ENCODE data around the gene INPP5J.
A peak's percentile ranks its signal among the peaks of the same experiment; 100 is the strongest.
"Not testable (repeated sequence)": the region's sequence is repeated elsewhere in the genome, so short reads cannot be mapped to it uniquely, and the experiment has no call there.

The INPP5J gene

DNA sequence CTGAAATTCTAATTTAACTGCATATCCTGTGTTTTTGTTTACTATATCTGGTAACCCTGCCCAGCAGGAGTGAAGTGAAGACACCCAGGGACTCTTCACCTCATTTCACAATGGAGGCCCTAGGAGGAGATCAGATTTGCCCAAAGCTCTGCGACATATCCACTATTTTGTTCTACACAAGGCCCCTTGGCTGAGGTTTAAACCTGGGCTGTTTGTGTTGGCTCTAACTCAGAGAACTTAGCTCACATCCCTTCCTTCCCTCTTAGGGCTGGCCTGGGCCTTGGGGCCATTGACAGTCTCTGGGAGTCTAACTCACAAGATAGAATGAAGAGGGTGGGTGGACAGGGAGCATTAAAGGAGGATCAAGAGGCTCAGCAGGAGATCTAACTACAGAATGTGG lies 25.7 kb downstream of the INPP5J start:
- no peak for DNase-seq (ENCODE audit: low read depth in 2 of 2)

- DNase-seq (ENCODE audit: low read depth in 2 of 2) = peak in 1 of 2 experiments; percentile 40
These were observed 26.3 kb downstream of the INPP5J start for GRCh38 chr22:31148953-31149627.

- no peak for DNase-seq (ENCODE audit: low read depth in 2 of 2)
These were observed 27.8 kb downstream of the INPP5J start for GRCh38 chr22:31150615-31151014.

- no peak for DNase-seq (ENCODE audit: low read depth in 2 of 2)
These were observed 29.1 kb downstream of the INPP5J start for GRCh38 chr22:31151872-31152271.

GRCh38 chr22:31153357-31153756 lies 30.6 kb downstream of the INPP5J start:
- DNase-seq (ENCODE audit: low read depth in 2 of 2) = no peak

GRCh38 chr22:31154975-31155374 lies 32.2 kb downstream of the INPP5J start:
- no peak for DNase-seq (ENCODE audit: low read depth in 2 of 2)

DNA sequence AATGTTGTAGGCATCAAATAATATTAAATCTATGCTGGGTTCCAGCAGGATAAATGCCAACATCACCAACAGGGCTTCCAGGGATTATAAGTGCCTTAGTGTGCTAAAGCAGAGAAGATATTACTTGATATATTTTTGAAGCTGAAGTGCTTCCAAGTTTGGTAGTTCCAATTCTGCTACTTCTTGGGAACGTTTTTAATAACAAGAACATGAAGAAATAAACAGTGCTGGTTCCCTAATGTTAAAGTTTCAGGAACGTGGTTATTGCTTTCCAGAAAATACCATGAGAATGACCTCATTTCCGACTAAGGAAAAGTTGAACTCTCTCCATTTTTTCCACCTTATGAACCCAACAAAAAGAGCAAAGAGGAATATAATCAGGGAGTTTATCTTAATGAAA lies 32.7 kb downstream of the INPP5J start:
- peak in 1 of 2 experiments; percentile 16 for DNase-seq (ENCODE audit: low read depth in 2 of 2)

GRCh38 chr22:31160328-31160978 lies 37.7 kb downstream of the INPP5J start:
- no peak for DNase-seq (ENCODE audit: low read depth in 2 of 2)

GRCh38 chr22:31161386-31161785 lies 38.6 kb downstream of the INPP5J start:
- no peak for DNase-seq (ENCODE audit: low read depth in 2 of 2)

- no peak for DNase-seq (ENCODE audit: low read depth in 2 of 2)
These were observed 39.4 kb downstream of the INPP5J start for GRCh38 chr22:31162015-31162765.

DNA sequence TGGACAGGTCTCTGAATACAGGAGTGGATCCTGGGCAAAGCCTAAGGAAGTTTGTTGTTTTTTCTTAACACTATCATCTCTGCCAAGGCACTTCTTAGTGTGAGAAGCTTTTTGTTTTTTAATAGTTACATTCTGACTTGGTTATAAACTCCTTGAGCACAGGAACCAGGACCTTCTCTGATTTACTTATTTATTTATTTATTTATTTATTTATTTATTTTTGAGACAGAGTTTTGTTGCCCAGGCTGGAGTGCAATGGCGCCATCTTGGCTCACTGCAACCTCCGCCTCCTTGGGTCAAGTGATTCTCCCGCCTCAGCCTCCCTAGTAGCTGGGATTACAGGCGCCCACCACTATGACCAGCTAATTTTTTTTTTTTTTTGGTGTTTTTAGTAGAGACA lies 48.2 kb downstream of the INPP5J start:
- no peak for DNase-seq (ENCODE audit: low read depth in 2 of 2)

DNA sequence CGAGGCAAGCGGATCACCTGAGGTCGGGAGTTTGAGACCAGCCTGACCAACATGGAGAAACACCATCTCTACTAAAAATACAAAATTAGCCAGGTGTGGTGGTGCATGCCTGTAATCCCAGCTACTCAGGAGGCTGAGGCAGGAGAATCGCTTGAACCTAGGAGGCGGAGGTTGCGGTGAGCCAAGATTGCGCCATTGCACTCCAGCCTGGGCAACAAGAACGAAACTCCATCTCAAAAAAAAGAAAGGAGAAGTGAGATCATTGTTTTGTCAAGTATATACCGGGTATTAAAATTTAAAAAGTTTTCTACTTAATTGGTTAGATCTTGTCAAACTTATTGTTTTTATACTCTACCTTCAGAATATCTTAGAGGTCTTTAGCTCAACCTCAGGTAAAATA lies 49.0 kb downstream of the INPP5J start:
- DNase-seq (ENCODE audit: low read depth in 2 of 2) = not testable (repeated sequence)

DNA sequence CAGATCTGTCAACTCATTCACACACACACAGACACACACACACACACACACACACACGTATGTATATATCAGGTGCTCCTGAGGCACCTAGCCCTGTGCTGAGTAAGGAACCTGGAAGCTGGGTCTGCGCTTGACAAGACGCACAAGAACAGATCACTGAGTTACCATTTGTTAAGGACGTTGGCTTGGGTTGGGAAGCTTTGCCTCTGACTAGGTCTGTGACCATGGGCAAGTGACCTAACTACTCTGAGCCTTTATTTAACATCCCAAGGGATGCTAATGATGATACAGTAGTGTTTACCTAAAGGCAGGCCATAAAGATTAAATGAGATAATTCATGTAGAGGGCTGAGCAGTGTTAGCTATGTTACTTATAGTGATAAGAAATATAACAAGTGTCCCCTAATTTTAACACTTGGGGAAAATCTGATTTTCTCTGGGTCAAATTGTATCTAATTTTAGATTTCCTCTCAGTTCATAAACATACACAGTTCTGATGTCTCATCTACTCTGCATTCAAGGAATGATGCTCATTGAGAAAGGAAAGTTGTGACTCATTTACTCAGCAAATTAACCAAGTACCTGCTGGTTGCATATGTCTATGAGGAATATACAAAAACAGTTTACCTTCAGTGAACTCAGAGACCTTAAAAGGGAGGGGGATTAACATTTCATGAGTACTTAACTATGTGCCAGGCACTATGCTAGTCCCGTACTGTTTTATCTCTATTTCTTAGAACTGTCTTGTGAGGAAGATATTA lies 50.8 kb downstream of the INPP5J start:
- DNase-seq (ENCODE audit: low read depth in 2 of 2) = peak; percentile 52 to 54

DNA sequence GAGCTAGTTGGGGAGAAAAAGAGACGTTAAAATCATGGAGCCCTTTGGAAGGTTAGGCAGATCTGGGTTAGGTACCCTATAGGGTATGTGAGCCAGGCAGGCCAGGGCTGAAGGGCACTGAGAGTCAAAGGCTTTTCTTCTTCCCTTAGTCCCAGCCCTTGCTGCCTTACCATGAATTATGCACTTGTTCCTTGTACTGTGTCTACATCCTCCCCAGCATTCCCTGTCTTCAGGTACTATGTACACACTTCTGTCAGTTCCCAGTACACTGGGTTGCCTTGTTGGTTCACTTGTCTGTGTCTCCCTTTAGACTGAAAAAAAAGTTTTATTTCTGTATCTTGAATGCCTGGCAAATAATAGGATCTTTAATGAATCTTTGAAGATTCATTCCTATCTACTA lies 54.2 kb downstream of the INPP5J start:
- DNase-seq (ENCODE audit: low read depth in 2 of 2) = no peak

GRCh38 chr22:31177420-31178162 lies 54.8 kb downstream of the INPP5J start:
- DNase-seq (ENCODE audit: low read depth in 2 of 2) = peak; percentile 82 to 85

- DNase-seq (ENCODE audit: low read depth in 2 of 2) = no peak
These were observed 56.1 kb downstream of the INPP5J start for GRCh38 chr22:31178859-31179258.

- no peak for DNase-seq (ENCODE audit: low read depth in 2 of 2)
These were observed 56.6 kb downstream of the INPP5J start for GRCh38 chr22:31179345-31179744.

DNA sequence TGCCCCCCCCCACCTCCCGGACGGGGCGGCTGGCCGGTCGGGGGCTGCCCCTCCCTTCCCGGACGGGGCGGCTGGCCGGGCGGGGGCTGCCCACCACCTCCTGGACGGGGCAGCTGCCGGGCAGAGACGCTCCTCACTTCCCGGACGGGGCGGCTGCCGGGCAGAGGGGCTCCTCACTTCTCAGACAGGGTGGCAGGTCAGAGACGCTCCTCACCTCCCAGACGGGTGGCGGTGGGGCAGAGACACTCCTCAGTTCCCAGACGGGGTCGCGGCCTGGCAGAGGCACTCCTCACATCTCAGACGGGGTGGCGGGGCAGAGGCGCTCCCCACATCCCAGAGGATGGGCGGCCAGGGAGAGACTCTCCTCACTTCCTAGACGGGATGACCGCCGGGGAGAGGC lies 61.2 kb downstream of the INPP5J start:
- DNase-seq (ENCODE audit: low read depth in 2 of 2) = no peak

All from fibroblast of skin of left biceps (primary cell).